ENCODE results near the gene TRAF4. TPM values are rescaled to one million over a fixed set of nuclear protein-coding genes. Genes with fewer than 3 reads are reported as not detected.

TRAF4 gene
- total RNA-seq, 1 experiment from 2014 or later: 268 TPM

GRCh38 chr17:28717578-28718332 lies 26.1 kb upstream of the TRAF4 start, which contains the start of gene RAB34:
Gene RAB34 (minus strand): TSS chr17:28717868. CDS start chr17:28717266, 602 bp downstream.
- CTCF ChIA-PET: interaction anchor here (0.8 to 1.1 kb wide), 2 partner anchors 9 to 73 kb away, joined by 4 to 14 read pairs; partner anchors contain the start of genes BLTP2, NEK8 and TLCD1
- Mint-ChIP-seq H3K27me3 (ENCODE audit: low read depth) (no peaks in the 10 kb centered on the region), H3K27ac (peak within 1 kb of the TSS; percentile 97), H3K36me3 (peaks cover 51% of the 10 kb centered on the region), H3K4me1 (peaks cover 47% of the 10 kb centered on the region), H3K9me3 (no peaks in the 10 kb centered on the region), H3K4me3 (peak within 1 kb of the TSS; percentile 100)
- DNase-seq (ENCODE audit: low spot score) (peak; percentile 96), ATAC-seq (peak; percentile 71)
- TF ChIP-seq NFE2L1 (CRISPR knock-in tag; IDR thresholded peaks at IDR 0.05) (0 out of 2 replicates have a peak, but pooled peaks have one; percentile 14), SMAD4 (CRISPR knock-in tag; IDR thresholded peaks at IDR 0.05) (no peak), ATF2 (CRISPR knock-in tag; IDR thresholded peaks at IDR 0.05; ENCODE audit: borderline replicate concordance, low read depth) (no peak), ZNF281 (CRISPR knock-in tag; IDR thresholded peaks at IDR 0.05) (0 out of 2 replicates have a peak, but pooled peaks have one; percentile 76), FOXP4 (CRISPR knock-in tag; IDR thresholded peaks at IDR 0.05) (no peak), ZNF416 (CRISPR knock-in tag; IDR thresholded peaks at IDR 0.05) (no peak), MLX (CRISPR knock-in tag; IDR thresholded peaks at IDR 0.05) (0 out of 2 replicates have a peak, but pooled peaks have one; percentile 8), TEAD1 (CRISPR knock-in tag; IDR thresholded peaks at IDR 0.05) (peak; percentile 17; the same call in 1 of the 2 replicates), FOXK1 (CRISPR knock-in tag; IDR thresholded peaks at IDR 0.05) (peak; percentile 26), SP1 (CRISPR knock-in tag; conservative IDR thresholded peaks at IDR 0.05) (peak; percentile 53; the same call in 1 of the 2 replicates), CDX4 (CRISPR knock-in tag; IDR thresholded peaks at IDR 0.05; ENCODE audit: borderline replicate concordance) (no peak), AFF4 (CRISPR knock-in tag; IDR thresholded peaks at IDR 0.05; ENCODE audit: borderline replicate concordance) (peak; percentile 80; the same call in 1 of the 2 replicates), ARID4B (CRISPR knock-in tag; IDR thresholded peaks at IDR 0.05; ENCODE audit: borderline replicate concordance) (peak; percentile 26; the same call in 1 of the 2 replicates), MAX (CRISPR knock-in tag; IDR thresholded peaks at IDR 0.05) (peak; percentile 58; the same call in 1 of the 2 replicates), ZNF121 (CRISPR knock-in tag; IDR thresholded peaks at IDR 0.05) (peak; percentile 75; the same call in 1 of the 2 replicates)
- POLR2A ChIA-PET: interaction anchor here (1.1 to 2.5 kb wide), 3 partner anchors 9 to 73 kb away, joined by 4 to 31 read pairs (median 10); partner anchors contain the start of genes BLTP2 and NEK8

Measured in WTC11 (cell line).